ENCODE measurements around the gene NDFIP1.

The NDFIP1 gene

DNA sequence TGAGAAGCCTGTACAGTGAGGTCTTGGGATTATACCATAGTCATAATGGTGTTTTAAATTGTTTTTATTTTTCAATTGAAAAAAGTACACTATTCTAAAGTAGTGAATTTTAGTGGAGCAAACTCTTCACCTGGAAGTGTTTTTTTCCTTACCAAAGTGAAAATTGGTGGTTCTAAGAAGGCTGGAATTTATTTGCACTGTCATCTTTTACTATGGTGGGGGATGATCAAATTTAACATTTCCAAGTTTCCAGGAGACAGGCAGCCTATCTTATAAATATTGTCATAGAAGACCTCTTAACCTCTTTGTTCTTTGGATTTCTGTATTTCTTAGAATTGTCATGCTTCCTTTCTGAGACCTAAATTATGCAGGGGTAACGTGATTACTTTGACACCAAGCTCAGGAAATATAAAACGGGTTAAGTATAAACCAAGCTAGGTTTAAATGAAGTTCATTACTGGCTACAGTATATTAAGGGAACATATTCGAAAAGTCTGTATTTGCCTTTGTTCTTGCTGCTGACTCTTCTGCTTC lies 20.2 kb downstream of the NDFIP1 start:
- DNase-seq (ENCODE audit: low read depth, low spot score) = no peak
- ChIA-PET POLR2A (no interaction called here), CTCF (interaction anchor here (1.4 to 4.9 kb wide), 3 partner anchors 16 to 138 kb away, joined by 5 to 37 read pairs (median 9); no protein-coding TSS in a partner anchor)
- H3K4me3 ChIP-seq (ENCODE audit: low read depth, low read length) = no peak overlapping the region
- TF ChIP-seq, protein P1, sequence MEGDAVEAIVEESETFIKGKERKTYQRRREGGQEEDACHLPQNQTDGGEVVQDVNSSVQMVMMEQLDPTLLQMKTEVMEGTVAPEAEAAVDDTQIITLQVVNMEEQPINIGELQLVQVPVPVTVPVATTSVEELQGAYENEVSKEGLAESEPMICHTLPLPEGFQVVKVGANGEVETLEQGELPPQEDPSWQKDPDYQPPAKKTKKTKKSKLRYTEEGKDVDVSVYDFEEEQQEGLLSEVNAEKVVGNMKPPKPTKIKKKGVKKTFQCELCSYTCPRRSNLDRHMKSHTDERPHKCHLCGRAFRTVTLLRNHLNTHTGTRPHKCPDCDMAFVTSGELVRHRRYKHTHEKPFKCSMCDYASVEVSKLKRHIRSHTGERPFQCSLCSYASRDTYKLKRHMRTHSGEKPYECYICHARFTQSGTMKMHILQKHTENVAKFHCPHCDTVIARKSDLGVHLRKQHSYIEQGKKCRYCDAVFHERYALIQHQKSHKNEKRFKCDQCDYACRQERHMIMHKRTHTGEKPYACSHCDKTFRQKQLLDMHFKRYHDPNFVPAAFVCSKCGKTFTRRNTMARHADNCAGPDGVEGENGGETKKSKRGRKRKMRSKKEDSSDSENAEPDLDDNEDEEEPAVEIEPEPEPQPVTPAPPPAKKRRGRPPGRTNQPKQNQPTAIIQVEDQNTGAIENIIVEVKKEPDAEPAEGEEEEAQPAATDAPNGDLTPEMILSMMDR (IDR thresholded peaks at IDR 0.05; ENCODE audit: insufficient read depth, low read length, missing control alignments) = no peak

DNA sequence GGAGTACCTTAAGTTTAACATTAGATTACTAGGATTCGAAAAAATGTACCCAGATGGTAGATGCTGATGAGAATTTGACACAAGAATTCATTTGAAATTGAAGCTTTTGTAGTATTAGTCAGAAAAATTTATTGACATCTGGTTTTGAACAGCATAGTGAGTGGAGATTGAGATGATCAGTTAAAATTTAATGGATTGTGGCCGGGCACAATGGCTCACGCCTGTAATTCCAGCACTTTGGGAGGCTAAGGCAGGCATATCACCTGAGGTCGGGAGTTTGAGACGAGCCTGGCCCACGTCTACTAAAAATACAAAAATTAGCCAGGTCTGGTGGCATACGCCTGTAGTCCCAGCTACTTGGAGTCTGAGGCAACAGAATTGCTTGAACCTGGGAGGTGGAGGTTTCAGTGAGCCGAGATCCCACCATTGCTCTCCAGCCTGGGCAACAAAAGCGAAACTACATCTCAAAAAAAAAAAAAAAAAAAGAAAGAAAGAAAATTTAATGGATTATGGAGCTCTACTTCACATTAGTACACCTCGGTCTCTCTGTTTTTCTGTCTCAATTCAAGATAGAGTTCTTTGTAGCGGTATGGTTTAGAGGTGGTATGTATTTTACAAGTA lies 21.0 kb downstream of the NDFIP1 start:
- H3K4me3 ChIP-seq (ENCODE audit: low read depth, low read length) = no peak overlapping the region
- ChIA-PET POLR2A (no interaction called here), CTCF (interaction anchor here (0.7 to 4.9 kb wide), 5 partner anchors 10 to 139 kb away, joined by 3 to 37 read pairs (median 5); no protein-coding TSS in a partner anchor)
- TF ChIP-seq, protein P1 (IDR thresholded peaks at IDR 0.05; ENCODE audit: insufficient read depth, low read length, missing control alignments) = no peak
- no peak for DNase-seq (ENCODE audit: low read depth, low spot score)

DNA sequence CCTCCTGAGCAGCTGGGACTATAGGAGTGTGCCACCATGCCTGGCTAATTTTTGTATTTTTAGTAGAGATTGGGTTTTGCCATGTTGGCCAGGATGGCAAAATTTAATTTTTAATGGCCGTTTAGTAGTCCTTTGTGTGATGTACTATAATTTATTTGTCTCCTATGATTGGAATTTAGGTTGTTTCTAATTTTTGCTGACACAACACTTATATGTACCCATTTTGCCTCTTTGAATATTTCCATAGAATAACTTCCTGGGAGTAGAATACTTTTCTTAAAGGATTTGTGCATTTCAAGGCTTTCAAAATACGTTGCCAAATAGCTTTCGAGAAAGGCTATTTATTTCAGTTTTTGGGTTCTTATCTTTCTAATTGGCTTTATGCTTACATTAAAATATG lies 22.8 kb downstream of the NDFIP1 start:
- DNase-seq (ENCODE audit: low read depth, low spot score) = no peak
- ChIA-PET POLR2A (no interaction called here), CTCF (interaction anchor here (0.8 to 3.9 kb wide), 3 partner anchors 12 to 17 kb away, joined by 3 to 25 read pairs (median 5); no protein-coding TSS in a partner anchor)
- no peak overlapping the region for H3K4me3 ChIP-seq (ENCODE audit: low read depth, low read length)
- TF ChIP-seq, protein P1 (IDR thresholded peaks at IDR 0.05; ENCODE audit: insufficient read depth, low read length, missing control alignments) = no peak

DNA sequence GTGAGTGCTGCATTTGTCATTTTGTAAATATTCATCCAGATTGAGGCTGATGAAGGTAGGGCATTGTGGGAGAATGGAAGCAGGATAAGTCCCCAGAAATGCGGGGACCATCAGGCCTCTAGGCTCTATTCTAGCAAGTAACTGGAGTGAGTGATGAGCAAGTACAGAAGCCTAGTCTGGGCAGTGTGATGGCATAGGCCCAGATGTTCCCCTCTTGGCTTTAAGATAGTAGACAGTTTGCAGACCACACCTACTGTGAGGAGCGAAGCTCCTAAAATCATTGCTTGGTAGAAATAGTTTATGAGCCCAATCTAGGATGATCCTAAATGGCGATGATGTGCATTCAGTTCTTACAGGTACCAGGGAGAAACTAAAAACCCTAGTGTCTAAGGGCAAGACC lies 24.3 kb downstream of the NDFIP1 start:
- ChIA-PET POLR2A (no interaction called here), CTCF (interaction anchor here (0.8 to 3.9 kb wide), 3 partner anchors 10 to 142 kb away, joined by 3 to 25 read pairs (median 4); no protein-coding TSS in a partner anchor)
- TF ChIP-seq, protein P1 (IDR thresholded peaks at IDR 0.05; ENCODE audit: insufficient read depth, low read length, missing control alignments) = no peak
- no peak overlapping the region for H3K4me3 ChIP-seq (ENCODE audit: low read depth, low read length)
- DNase-seq (ENCODE audit: low read depth, low spot score) = no peak

DNA sequence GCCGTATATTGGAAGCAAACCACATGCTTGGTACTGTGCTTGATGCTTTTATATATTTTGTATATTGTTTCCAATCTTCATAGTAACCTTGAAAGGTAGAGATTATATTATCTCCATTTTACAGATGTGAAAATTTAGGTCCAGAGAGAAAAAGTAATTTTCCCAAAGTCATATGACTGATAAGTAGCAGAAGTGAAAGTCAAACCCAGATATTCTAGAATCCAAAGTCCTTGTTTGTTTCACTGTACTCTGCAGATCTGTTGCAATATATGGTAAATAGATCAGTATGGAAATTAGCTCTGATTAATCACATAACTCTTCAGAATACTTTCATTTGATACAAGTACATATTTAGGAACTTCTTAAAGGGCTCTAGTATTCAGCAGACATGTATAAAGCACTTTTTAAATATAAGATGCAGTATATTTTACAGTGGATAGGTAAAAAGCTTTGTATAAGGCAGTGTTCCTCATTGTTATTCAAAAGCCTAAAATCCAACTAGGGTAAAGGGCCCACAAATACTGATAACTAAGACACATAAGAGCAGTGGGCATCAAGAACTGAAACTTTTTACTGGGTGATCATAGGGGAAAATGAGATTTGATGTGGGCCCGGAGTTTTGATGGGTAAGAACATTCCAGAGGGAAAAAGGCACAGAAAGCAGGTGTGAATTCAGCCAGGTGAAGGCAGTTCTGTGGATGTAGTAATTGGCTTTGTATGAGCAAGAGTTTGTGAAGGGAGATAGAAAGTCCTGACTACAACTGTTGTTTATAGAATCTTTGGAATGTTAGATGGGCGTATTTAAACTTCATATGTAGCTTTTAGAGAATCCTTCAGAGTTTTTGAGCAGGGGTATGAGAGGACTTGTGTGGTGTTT lies 25.0 kb downstream of the NDFIP1 start:
- ChIA-PET CTCF (interaction anchor here (0.6 to 3.9 kb wide), 6 partner anchors 10 to 142 kb away, joined by 3 to 25 read pairs (median 6); partner anchors contain the start of gene GNPDA1), POLR2A (no interaction called here)
- DNase-seq (ENCODE audit: low read depth, low spot score) = no peak
- TF ChIP-seq, protein P1 (IDR thresholded peaks at IDR 0.05; ENCODE audit: insufficient read depth, low read length, missing control alignments) = no peak
- no peak overlapping the region for H3K4me3 ChIP-seq (ENCODE audit: low read depth, low read length)
